GM12875 (cell line): Measurements from ENCODE around the gene ETF1.

ENCODE experiments used
- H3K4me3 ChIP-seq: one replicate; pipeline ENCODE4 v1.5.1; 2011; ENCODE audit warnings: low read depth, low read length, control low read depth
- CTCF ChIP-seq: IDR thresholded peaks from 2 replicates; pipeline ENCODE4 v1.5.1; 2011; ENCODE audit warnings: low read depth, mild to moderate bottlenecking, control low read depth, inconsistent platforms, low read length, moderate library complexity, borderline replicate concordance; ENCODE audit not compliant: insufficient read depth

Gene ETF1

GRCh38 chr5:138573223-138573622, 30.2 kb upstream of the ETF1 start:
- no peak for TF ChIP-seq CTCF
- H3K4me3 ChIP-seq: no peak overlapping the region

GRCh38 chr5:138570871-138571270, 27.8 kb upstream of the ETF1 start:
- no peak for TF ChIP-seq CTCF
- H3K4me3 ChIP-seq: no peak overlapping the region

- no peak for TF ChIP-seq CTCF
Measured at GRCh38 chr5:138569782-138570181, 26.7 kb upstream of the ETF1 start.

GRCh38 chr5:138568061-138568824, 25.2 kb upstream of the ETF1 start:
- TF ChIP-seq CTCF: no peak
- no peak overlapping the region for H3K4me3 ChIP-seq

More at GRCh38 chr5:138569782-138570181, 26.7 kb upstream of the ETF1 start:
- no peak overlapping the region for H3K4me3 ChIP-seq

GRCh38 chr5:138566792-138567191, 23.8 kb upstream of the ETF1 start:
- no peak overlapping the region for H3K4me3 ChIP-seq
- TF ChIP-seq CTCF: no peak

- H3K4me3 ChIP-seq: no peak overlapping the region
- no peak for TF ChIP-seq CTCF
Measured at GRCh38 chr5:138565100-138565821, 22.2 kb upstream of the ETF1 start.

- no peak for TF ChIP-seq CTCF
- no peak overlapping the region for H3K4me3 ChIP-seq
Measured at GRCh38 chr5:138564242-138564641, 21.2 kb upstream of the ETF1 start.
